ENCODE measurements around the gene ARSG.
A peak's percentile ranks its signal among the peaks of the same experiment; 100 is the strongest.
"Not testable (repeated sequence)": the region's sequence is repeated elsewhere in the genome, so short reads cannot be mapped to it uniquely, and the experiment has no call there.

Gene ARSG

DNA sequence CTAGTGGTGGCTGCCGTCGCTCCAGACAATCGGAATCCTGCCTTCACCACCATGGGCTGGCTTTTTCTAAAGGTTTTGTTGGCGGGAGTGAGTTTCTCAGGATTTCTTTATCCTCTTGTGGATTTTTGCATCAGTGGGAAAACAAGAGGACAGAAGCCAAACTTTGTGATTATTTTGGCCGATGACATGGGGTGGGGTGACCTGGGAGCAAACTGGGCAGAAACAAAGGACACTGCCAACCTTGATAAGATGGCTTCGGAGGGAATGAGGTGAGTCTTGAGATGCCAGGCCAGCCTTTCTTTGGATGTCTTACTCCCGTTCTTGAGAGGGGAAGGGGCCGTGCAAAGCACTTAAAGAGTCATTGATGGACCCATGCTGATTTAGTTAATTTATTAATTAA lies 16.1 kb downstream of the ARSG start:
- no peak for DNase-seq

DNA sequence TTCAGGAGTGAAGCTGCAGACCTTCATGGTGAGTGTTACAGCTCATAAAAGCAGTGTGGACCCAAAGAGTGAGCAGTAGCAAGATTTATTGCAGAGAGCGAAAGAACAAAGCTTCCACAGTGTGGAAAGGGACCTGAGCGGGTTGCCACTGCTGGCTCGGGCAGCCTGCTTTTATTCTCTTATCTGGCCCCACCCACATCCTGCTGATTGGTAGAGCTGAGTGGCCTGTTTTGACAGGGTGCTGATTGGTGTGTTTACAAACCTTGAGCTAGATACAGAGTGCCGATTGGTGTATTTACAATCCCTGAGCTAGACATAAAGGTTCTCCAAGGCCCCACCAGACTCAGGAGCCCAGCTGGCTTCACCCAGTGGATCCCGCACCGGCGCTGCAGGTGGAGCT lies 17.2 kb downstream of the ARSG start:
- DNase-seq, result not testable (repeated sequence)

DNA sequence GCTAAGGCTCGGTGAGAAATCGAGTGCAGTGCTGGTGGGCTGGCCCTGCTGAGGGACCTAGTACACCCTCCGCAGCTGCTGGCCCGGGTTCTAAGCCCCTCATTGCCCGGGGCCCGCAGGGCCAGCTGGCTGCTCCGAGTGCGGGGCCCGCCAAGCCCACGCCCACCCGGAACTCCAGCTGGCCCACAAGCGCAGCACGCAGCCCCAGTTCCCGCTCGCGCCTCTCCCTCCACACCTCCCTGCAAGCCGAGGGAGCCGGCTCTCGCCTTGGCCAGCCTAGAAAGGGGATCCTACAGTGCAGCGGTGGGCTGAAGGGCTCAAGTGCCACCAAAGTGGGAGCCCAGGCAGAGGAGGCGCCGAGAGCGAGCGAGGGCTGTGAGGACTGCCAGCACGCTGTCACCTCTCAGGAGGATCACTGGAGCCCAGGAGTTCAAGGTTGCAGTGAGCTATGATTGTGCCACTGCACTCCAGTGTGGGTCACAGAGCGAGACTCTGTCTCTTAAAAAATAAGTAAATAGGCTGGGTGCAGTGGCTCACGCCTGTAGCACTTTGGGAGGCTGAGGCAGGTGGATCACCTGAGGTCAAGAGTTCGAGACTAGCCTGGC lies 17.9 kb downstream of the ARSG start:
- not testable (repeated sequence) for DNase-seq

DNA sequence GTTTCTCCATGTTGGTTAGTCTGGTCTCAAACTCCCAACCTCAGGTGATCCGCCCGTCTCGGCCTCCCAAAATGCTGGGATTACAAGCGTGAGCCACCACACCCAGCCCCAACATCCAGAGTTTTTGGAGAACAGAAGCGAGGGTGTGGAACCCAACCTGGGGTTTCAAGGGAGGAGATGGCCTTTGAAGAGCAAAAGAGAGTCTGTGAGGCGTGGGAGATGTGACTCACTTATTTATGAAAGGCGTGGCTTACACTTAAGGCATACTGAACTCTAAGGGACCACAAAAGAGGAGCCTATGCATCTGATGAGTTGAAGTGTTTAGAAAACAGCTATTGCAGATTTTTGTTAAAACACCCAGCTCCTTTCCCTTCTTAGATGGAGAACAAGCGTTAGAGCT lies 18.9 kb downstream of the ARSG start:
- peak; percentile 46 to 51 for DNase-seq

DNA sequence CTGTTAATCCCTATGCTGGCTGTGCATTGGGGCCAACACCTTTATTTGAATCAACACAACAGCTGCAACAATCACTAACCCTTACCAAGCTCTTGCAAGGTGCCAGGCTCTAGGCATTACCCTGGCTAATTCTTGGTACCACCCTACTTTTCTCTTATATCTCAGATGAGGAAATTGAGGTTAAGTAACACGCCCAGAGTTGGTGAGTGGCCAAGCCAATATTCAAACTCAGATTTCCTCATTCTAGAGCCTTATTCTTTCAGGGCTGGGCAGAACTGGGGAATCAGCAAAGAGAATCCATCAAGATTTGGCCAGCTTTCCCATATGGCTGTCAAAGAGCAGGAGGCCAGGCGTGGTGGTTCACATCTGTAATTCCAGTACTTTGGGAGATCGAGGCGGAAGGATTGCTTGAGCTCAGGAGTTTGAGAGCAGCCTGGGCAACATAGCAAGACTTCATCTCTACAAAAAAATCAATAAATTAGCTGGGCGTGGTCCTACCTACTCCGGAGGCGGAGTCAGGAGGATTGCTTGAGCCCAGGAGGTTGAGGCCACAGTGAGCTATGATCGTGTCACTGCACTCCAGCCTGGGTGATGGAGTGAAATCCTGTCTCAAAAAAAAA lies 23.7 kb downstream of the ARSG start:
- DNase-seq, result peak; percentile 76 to 87

DNA sequence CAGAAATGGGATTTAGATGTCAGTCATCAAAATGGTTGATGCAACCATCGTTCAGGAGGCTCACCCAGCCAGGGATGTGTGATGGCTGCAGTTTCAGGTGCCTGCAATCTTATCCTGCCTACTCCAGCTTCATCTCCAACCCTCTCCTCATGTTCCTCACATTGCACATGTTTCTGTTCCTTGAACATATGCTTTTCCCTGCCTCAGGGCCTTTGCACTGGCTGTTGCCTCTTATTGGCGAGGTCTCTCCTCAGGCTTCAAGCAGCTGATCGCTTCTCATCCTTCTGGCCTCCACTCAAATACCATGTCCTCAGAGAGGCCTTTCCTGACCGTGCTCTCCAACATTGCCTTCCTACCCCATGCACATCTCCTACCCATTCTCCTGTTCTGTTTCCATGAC lies 24.6 kb downstream of the ARSG start:
- no peak for DNase-seq

DNA sequence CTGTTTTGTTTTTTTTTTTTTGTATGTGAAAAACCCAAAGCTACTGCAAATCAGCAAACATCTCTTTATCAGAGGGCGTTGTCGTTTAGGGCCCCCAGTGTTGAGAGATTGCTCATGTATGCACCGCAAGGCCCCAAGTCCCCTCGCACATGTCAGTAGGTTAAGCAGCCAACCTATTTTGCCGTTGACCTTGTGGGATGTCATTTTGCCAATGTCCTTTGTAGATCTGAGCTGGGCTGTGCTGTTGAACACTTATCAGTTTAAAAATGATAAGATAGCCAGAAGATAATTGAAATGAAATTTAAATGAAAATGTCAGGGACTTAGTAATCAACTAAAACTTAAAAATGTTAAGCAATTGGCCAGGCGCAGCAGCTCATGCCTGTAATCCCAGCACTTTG lies 26.2 kb downstream of the ARSG start:
- no peak for DNase-seq

DNA sequence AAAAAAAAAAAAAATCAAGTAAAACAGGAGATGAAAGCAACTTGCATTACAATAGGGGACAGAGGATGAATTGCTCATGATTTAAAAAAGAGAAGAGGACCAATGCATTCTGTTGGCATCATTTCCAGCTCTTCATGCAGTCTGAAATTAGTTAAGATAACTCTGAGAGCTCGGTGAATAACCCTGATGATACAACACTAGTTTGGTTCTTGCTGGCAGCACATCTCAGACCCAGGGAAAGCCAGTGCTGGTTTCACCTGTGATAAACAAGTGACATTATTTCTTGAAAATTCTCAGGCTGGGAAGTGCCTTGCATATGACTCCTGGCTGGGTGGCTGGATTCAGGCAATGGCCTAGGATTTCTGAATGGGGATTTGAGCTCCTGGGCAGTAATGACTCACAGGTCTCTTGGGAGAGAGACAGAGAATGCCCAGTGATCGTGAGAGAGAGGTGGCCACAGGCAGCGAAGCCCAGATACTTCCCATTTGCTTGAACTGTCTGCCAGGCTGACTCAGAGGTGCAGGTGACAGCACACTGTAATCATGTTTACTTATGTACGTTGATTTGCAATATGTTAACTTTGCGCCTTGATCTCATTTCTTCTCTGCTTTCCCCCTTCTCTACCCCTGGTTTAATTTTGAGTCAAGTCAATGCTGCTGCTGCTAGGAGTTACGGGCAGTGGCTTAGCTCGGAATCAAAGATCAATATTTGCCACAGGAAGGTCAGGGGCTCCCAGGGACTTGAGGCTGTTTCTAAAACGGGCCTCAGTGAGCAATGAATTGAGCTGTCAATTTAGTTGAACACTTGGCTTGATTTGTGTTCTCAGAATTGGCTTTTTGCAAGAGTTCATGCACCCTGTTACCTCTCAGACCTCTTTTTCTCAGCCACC lies 27.1 kb downstream of the ARSG start:
- DNase-seq, result peak; percentile 19 to 65

DNA sequence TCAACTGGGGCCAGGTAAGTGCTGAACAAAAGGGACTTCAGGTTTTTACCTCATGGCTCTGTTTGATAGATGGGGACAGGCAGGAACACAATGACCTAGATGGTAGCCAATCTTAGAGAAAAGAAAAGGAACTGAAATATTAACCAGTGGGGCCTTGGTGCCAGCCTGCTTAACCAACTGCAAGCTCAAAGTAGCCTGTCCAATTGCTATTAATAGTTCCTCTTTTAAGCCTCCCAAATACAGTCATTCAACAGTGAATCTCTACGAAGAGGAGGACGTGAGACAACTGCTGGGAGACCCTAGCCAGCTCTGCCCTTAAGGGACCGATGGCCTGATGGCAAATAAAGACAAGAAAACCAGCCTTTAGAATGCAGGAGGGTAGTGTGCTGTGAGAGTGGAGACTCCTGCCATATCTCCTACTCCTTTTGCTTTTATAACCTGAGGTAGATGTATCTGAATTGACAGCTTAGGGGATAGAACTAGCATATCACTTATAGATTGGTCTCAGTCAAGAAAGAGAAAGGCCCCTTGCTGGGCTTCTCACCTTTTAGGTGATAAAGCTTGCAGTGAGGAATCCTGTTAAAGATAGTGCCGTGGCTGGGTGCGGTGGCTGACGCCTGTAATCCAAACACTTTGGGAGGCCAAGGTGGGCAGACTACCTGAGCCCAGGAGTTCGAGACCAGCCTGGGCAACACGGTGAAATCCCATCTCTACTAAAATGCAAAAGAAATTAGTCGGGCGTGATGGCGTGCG lies 28.3 kb downstream of the ARSG start:
- peak; percentile 43 to 50 for DNase-seq

DNA sequence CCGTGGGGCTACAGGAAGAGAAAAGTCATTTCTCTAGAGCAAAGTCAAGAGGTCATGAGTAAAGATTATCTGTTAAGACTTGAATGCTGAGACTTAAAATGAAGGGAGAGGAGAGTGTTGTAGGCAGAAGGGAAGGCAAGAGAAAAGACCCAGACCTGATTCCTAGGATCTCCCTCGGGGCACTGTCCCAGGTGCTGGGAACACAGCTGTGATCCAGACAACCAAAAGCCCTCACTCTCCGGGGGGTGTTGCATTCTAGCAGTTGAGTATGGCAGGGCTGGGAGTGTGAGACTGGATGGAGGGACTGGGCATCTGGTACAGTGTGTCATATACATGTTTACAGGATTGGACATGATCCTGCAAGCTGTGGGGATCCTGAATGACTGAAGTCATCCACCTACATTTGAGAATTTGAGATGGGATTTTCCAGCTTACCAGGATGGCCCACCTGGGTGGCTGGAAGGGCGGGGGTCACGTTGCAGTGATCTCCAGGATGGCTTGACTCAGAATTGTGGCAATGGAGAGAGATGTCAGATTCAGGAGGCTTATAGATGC lies 29.1 kb downstream of the ARSG start:
- DNase-seq, result no peak

DNA sequence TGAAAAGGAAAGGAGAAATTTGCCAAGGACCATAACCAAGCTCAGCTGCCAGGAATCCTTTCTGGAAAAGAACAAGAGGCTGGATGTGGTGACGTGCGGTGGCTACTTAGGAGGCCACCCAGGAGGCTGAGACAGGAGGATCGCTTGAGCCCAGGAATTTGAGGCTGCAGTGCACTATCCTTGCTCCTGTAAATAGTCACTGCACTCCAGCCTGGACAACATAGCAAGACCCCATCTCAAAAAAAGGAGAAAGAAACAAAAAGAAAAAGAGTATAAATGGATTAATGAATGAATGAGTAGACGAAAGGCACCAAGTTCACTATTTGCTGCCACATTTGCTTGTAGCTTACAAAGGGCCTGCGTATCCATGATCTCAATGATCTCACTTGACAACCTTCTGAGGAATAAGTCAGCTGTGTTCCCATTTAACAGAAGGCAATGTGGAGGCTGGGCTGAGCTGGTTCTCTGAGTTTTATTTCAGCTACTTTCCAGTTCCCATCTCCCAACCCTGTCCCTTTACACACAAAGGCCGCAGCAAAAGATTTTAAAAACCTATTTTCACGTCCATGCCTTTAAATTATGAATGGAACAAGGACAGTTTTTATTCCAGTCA lies 29.8 kb downstream of the ARSG start:
- no peak for DNase-seq

DNA sequence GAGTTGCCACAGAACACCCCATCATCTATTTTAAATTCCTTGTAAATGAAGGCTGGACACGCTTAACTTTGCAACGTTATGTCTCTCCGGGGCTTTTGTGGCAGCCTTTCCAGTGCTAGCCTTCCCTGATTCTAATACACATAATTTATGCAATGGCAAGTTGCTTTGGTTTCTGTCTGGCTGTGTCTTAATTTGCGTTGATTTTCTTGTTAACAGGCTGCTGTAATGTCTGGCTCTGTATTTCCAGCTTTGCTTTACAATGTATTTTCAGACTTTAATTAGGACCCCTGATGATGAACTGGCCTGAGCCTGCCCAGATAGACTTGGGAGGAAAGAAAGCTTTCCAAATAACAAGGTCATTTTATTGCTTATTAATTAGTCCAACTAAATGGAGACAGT lies 30.3 kb downstream of the ARSG start:
- DNase-seq, result no peak

DNA sequence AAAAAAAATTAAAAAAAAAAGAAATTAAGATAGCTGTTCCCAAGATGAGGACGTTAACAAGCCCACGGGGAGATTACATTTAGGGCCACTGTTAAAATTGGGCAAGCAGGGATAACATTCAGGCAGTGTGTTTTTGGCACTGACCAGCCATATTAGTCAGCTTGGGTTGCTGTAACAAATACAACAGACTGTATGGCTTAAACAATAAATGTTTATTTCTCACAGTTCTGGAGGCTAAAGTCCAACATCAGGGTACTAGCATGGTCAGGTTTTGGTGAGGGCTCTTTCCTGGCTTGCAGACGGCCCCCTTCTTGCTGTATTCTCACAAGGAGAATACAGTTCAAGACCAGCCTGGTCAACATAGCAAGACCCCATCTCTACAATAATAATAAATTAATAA lies 31.3 kb downstream of the ARSG start:
- DNase-seq, result no peak

DNA sequence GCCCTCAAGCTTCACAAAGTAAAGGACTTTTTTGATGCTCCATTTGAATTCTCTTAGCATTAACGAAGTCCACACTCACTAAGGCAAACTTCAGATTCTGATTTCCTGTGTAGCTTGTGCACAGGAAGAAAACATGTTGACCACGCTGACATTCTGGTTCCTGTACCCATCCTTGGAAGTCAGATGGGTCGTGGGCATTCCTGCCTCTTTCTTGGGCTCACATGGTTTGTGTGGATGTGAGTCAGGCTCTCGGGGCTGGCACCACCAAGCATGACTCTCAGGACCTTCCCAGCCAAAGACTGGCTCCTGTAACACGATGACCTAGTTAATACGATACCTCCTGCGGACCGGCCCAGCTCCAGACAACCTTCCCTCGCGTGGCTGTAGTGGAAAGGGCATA lies 32.8 kb downstream of the ARSG start:
- no peak for DNase-seq

DNA sequence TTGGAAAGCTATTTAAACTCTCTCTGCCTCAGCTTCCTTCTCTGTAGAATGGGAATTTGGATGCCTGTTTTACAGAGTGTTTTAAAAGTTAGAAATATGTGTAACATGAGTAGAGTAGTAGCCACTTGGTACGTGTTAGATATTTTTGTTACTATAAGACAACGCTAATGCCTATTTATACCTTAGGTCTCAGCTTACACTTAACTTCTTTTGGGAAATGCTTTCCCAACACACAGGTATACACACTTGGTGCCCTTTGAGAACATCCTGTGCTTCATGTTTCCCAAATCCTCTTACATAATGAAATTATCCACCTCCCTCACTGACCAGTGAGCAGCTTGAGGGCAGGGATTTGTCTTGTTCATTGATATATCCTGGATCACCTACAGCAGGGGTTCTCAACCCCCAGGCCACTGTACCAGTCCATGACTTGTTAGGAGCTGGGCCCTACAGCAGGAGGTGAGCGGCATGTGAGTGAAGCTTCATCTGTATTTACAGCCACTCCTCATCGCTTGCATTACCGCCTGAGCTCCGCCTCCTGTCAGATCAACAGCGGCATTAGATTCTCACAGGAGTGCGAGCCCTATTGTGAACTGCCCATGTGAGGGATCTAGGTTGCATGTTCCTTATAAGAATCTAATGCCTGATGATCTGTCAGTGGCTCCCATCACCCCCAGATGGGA lies 33.5 kb downstream of the ARSG start:
- no peak for DNase-seq

DNA sequence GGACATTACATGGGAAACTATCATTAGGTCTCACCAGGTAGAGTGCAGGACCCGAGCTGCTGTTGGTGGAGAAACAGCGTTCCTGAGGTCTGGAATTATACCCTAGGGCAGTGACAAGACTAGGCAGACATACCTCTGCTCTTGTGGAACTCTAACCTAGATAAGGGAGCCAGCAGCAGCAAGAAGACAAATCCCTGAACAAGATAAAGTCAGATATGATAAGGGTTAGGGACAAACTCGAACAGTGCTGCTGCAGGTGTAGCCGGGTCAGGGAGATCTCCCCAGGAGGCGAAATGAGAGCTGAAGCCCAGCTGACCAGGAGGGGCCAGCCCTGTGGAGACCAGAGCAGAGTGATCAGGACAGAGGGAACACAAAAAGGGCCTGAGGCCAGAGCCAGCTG lies 34.7 kb downstream of the ARSG start:
- no peak for DNase-seq

DNA sequence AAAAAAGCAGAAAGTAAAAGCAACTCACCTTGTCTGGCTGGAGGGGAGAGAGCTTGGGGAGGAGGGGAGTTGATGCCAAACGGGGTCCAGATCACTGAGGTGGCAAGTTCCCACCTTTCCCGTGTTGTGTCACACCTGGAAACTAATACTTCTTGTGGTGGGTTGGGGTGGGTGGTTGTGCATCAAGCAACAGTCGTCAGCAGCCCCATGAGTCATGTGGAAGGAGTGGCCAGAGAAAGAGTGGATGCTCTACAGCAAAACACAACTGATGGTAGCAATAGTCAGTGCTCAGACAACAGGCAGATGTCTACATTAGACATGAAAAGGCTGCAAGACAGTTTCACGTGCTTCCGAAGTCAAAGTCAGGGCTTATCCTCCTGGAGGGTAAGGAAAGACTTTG lies 35.4 kb downstream of the ARSG start:
- DNase-seq, result no peak

DNA sequence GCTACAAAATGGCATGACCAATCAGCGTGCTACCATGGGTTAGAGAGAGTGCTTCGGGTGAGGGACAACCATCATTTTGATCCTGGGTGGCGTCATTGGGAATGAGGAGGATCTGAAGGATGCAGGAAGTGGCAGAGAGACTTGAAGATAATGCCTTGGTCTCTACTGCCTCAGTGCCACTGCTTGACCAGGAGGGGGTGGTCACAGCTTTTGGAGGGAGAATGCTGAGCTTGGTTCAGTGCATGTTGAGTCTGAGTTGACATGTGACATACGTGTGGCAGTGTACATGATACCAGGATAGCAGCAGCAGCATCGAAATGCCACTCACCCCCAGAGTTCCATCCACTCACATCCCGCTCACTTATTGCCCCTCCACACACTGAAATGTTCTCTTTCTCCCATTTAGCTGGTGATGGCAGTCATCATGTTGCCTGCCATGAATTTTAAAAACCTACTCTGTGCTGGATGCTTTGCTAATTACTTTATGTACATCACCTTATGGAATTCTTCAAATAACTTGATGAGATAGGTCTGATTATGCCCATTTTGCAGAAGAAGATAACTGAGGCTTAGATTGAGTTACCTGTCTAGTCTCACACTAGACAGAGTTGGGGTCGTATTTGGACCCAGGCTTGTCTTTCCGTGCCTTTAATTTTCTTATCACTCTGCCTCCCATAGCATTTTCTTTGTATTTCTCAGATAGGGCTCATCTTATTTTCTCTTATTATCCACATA lies 36.7 kb downstream of the ARSG start:
- no peak for DNase-seq

DNA sequence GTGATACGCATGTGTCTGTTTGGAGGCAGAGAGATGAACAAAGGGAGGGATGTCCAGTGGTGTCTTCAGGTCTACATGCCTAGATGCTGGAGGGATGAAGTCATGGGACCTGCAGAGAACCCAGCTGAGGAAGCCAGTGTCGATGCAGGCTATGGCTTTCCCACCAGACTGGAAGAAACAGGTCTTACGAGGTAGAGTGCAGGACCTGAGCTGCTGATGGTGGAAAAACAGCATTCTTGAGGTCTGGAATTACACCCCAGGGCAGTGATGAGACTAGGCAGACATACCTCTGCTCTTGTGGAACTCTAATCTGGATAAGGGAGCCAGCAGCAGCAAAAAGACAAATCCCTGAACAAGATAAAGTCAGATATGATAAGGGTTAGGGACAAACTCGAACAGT lies 37.4 kb downstream of the ARSG start:
- no peak for DNase-seq

DNA sequence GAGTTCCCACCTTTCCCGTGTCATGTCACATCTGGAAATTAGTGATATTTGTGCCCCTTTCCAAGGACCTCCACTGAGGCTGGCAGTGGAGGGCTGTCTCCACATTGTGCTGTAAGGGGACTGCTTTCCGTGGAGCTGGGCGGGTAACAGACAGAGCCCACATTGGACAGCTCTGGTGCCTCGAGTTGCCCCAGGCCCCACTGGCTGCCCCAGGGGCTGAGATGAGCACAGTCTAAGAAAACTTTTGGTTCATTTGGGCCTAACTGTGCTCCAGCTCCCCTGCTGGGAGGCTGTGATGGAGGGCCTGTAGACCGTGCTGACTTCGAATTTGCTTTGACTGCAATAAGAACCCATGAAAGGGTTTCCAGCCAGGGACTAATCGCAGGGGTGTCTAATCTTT lies 38.0 kb downstream of the ARSG start:
- no peak for DNase-seq

DNA sequence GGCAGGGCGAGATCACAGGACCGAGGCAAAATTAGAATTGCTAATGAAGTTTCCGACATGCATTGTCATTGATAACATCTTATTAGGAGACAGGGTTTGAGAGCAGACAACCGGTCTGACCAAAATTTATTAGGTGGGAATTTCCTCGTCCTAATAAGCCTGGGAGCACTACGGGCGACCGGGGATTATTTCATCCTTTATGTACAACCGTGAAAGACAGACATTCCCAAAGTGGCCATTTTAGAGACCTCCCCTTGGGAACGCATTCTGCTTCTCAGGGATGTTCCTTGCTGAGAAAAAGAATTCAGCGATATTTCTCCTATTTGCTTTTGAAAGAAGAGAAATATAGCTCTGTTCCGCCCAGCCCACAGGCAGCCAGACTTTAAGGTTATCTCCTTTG lies 40.6 kb downstream of the ARSG start:
- DNase-seq, result not testable (repeated sequence)

Measured in inflammatory macrophage treated with lipopolysaccharide for 1 hour (primary cell).